HepG2 (cell line): ENCODE measurements around the gene RIMBP3C. TPM values are rescaled to one million over a fixed set of nuclear protein-coding genes. Genes with fewer than 3 reads are reported as not detected.

Experiments
- ATAC-seq: fragments of 200-7000 bp; cut with Tn5 transposase; 3 replicates; pipeline ENCODE4 v1.9.1; 2020; ENCODE audit warnings: mild to moderate bottlenecking, moderate library complexity
- BruUV-seq: library from RNA; stranded (reverse); fragments of 400-500 nt; replicated peaks from 2 replicates; lab custom pipeline; 2021; lab: Mats Ljungman, UMichigan
- CTCF ChIA-PET: fragments of 300-600 bp; formaldehyde crosslinking; extraction: SDS; loops from one replicate; lab custom pipeline; 2021; ENCODE audit warnings: low total read pairs, inconsistent platforms, low intra/inter-chr PET ratio; lab: Yijun Ruan, JAX
- POLR2A ChIA-PET: fragments of 350-600 bp; sonication (Branson Sonifier 250); formaldehyde crosslinking; loops from one replicate; lab custom pipeline; 2020; ENCODE audit warnings: antibody characterized with exemption, inconsistent platforms; lab: Yijun Ruan, JAX
- DNase-seq: peaks from one replicate; pipeline ENCODE4 v3.0.0-alpha.2; 2015; ENCODE audit warnings: low spot score
- FAIRE-seq: peaks from 3 replicates; lab custom pipeline; 2011; peaks lifted over from hg19 to GRCh38; lab: Jason Lieb, UNC
- H2AFZ ChIP-seq: one replicate; pipeline ENCODE4 v1.6.1; 2011; ENCODE audit warnings: low read length, inconsistent platforms
- H3K27ac ChIP-seq: fragments of 300-600 bp; 3 replicates; pipeline ENCODE4 v1.8.0; 2011; ENCODE audit warnings: mixed run types, mild to moderate bottlenecking, mixed read lengths, low read length, inconsistent platforms; ENCODE audit not compliant: insufficient read depth; ENCODE audit errors: extremely low read length
- H3K27me3 ChIP-seq, 2 experiments: fragments of 200-600 bp in 1 of 2; 2 replicates in 1 of 2; 3 replicates in 1 of 2; pipeline versions ENCODE4 v1.6.0 to v1.8.0; 2011; ENCODE audit warnings: low read length in 2 of 2, mild to moderate bottlenecking in 2 of 2, moderate library complexity in 2 of 2, inconsistent platforms in 1 of 2; ENCODE audit not compliant: insufficient read depth in 2 of 2, control insufficient read depth in 1 of 2
- H3K36me3 ChIP-seq, 2 experiments: fragments of 200-600 bp in 1 of 2; replicated peaks in 1 of 2; 2 replicates in 1 of 2; 3 replicates in 1 of 2; pipeline versions ENCODE4 v1.5.1 to v1.8.0; 2011; ENCODE audit warnings: low read length in 2 of 2, inconsistent platforms in 1 of 2; ENCODE audit not compliant: insufficient read depth in 2 of 2, control insufficient read depth in 1 of 2
- H3K4me1 ChIP-seq: 2 replicates; pipeline ENCODE4 v1.5.1; 2012; ENCODE audit warnings: low read length, inconsistent platforms; ENCODE audit not compliant: insufficient read depth
- H3K4me2 ChIP-seq: 2 replicates; pipeline ENCODE4 v1.6.0; 2011; ENCODE audit warnings: low read depth, low read length, inconsistent platforms
- H3K4me3 ChIP-seq, 3 experiments: fragments of 200-600 bp in 1 of 3; sonication (generic), shearing (Covaris generic) in 1 of 3; replicated peaks in 1 of 3; 2 replicates each; pipeline ENCODE4 v1.5.1; 2011 to 2016; ENCODE audit warnings: low read length in 3 of 3, inconsistent platforms in 2 of 3, low read depth in 2 of 3, mild to moderate bottlenecking in 2 of 3, control low read depth in 1 of 3, mixed read lengths in 1 of 3; ENCODE audit not compliant: insufficient read depth in 1 of 3
- H3K79me2 ChIP-seq: one replicate; pipeline ENCODE4 v1.6.1; 2011; ENCODE audit warnings: low read length, inconsistent platforms; ENCODE audit not compliant: insufficient read depth
- H3K9ac ChIP-seq: 2 replicates; pipeline ENCODE4 v1.6.0; 2011; ENCODE audit warnings: mild to moderate bottlenecking, low read depth, low read length, inconsistent platforms; ENCODE audit not compliant: insufficient read depth
- H3K9me3 ChIP-seq: 2 replicates; pipeline ENCODE4 v1.5.1; 2012; ENCODE audit warnings: mild to moderate bottlenecking, low read length
- H4K20me1 ChIP-seq: 2 replicates; pipeline ENCODE4 v1.6.0; 2011; ENCODE audit warnings: inconsistent platforms, mild to moderate bottlenecking, low read length, moderate library complexity; ENCODE audit not compliant: insufficient read depth
- AKAP8 ChIP-seq: sonication (generic); formaldehyde crosslinking; IDR thresholded peaks from 2 replicates; pipeline ENCODE4 v1.5.1; 2020; ENCODE audit warnings: mild to moderate bottlenecking, missing genetic modification reagents
- FOSL1 ChIP-seq: sonication (generic); formaldehyde crosslinking; IDR thresholded peaks from 2 replicates; pipeline ENCODE4 v1.9.0; 2021; ENCODE audit warnings: missing genetic modification reagents, borderline replicate concordance
- GTF2F1 ChIP-seq: fragments of 150-350 bp; IDR thresholded peaks from 2 replicates; pipeline ENCODE4 v1.6.1; 2014; ENCODE audit warnings: low read length
- HNRNPL ChIP-seq: fragments of 200-400 bp; formaldehyde crosslinking; IDR thresholded peaks from 2 replicates; pipeline ENCODE4 v1.6.1; 2017; ENCODE audit warnings: mild to moderate bottlenecking, low read depth, low read length
- MTERF4 ChIP-seq: sonication (generic); formaldehyde crosslinking; IDR thresholded peaks from 2 replicates; pipeline ENCODE4 v1.8.0; 2023; ENCODE audit warnings: mild to moderate bottlenecking, missing genetic modification reagents
- RBAK ChIP-seq: sonication (generic); formaldehyde crosslinking; IDR thresholded peaks from 2 replicates; pipeline ENCODE4 v1.5.1; 2020; ENCODE audit warnings: mild to moderate bottlenecking, missing genetic modification reagents
- RFX3 ChIP-seq: IDR thresholded peaks from 2 replicates; pipeline ENCODE4 v1.6.1; 2016; ENCODE audit warnings: missing biosample characterization, missing genetic modification reagents
- TIGD3 ChIP-seq: sonication (generic); formaldehyde crosslinking; IDR thresholded peaks from 2 replicates; pipeline ENCODE4 v1.5.1; 2020; ENCODE audit warnings: mild to moderate bottlenecking, missing genetic modification reagents, borderline replicate concordance
- ZBTB3 ChIP-seq: sonication (generic); formaldehyde crosslinking; IDR thresholded peaks from 2 replicates; pipeline ENCODE4 v1.4.0; 2020; ENCODE audit warnings: low read depth, mild to moderate bottlenecking, moderate library complexity, missing genetic modification reagents, borderline replicate concordance
- ZNF10 ChIP-seq: sonication (generic); formaldehyde crosslinking; IDR thresholded peaks from 2 replicates; pipeline ENCODE4 v1.4.0; 2020; ENCODE audit warnings: mild to moderate bottlenecking, low read depth, missing genetic modification reagents, borderline replicate concordance
- ZNF251 ChIP-seq: sonication (generic); formaldehyde crosslinking; IDR thresholded peaks from 2 replicates; pipeline ENCODE4 v1.9.0; 2021; ENCODE audit warnings: mild to moderate bottlenecking, missing genetic modification reagents
- ZNF263 ChIP-seq: sonication (generic); formaldehyde crosslinking; IDR thresholded peaks from 2 replicates; pipeline ENCODE4 v1.4.0; 2020; ENCODE audit warnings: missing genetic modification reagents
- ZNF264 ChIP-seq: sonication (generic); formaldehyde crosslinking; IDR thresholded peaks from 2 replicates; pipeline ENCODE4 v1.4.0; 2020; ENCODE audit warnings: missing genetic modification reagents
- ZNF616 ChIP-seq: sonication (generic); formaldehyde crosslinking; IDR thresholded peaks from 2 replicates; pipeline ENCODE4 v1.5.0; 2020; ENCODE audit warnings: low read depth, mild to moderate bottlenecking, missing genetic modification reagents
- WGBS: methylation state at CpG from one replicate; pipeline ENCODE4 v1.1.6; 2017; ENCODE audit warnings: low lambda C conversion rate; 5-methylcytosine and 5-hydroxymethylcytosine counted together
- in situ Hi-C: cut with HindIII; loops from 2 replicates; pipeline ENCODE4 v1.10.0; 2017; ENCODE audit warnings: low pct_unique_long_range_greater_than_20kb; ENCODE audit not compliant: extremely low pct_ligation_motif_present
- intact Hi-C: fragments of 100-400 bp; cut with micrococcal nuclease; formaldehyde crosslinking; loops from one replicate; pipeline ENCODE4 v1.10.0; 2022; ENCODE audit not compliant: unreplicated experiment
- polyA plus RNA-seq, 8 experiments: library from polyadenylated mRNA; depleted of rRNA in 3 of 8; stranded (reverse) in 7 of 8; unstranded in 1 of 8; fragments of >200 nt; fragmentation: Illumina TruSeq in 4 of 8; extraction: Trizol in 4 of 8; gene quantifications; 2 replicates each; pipeline versions ENCODE4 v1.2.1 to v1.2.3, GENCODE V29; 2011 to 2016; ENCODE audit warnings: low read depth in 4 of 8, missing spikeins in 1 of 8, mixed read lengths in 1 of 8; ENCODE audit not compliant: insufficient read depth in 1 of 8
- total RNA-seq, 5 experiments: library from RNA; depleted of rRNA; stranded (reverse); fragments of >200 nt; fragmentation: Illumina TruSeq; extraction: Trizol; gene quantifications; 2 replicates each; pipeline ENCODE4 v1.2.3, GENCODE V29; 2016; ENCODE audit warnings: low read depth in 1 of 5
- TF ChIP-seq, protein P1 (sequence below): sonication (generic); formaldehyde crosslinking; IDR thresholded peaks from 2 replicates; pipeline ENCODE4 v1.4.0; 2020; ENCODE audit warnings: missing genetic modification reagents, low read depth, mild to moderate bottlenecking, borderline replicate concordance
- TF ChIP-seq, protein P2 (sequence below): sonication (generic); formaldehyde crosslinking; IDR thresholded peaks from 2 replicates; pipeline ENCODE4 v1.5.0; 2020; ENCODE audit warnings: mild to moderate bottlenecking, missing genetic modification reagents, moderate library complexity

The RIMBP3C gene
- total and polyA plus RNA-seq, 2 of the 13 experiments (the other 11 are each of a cell fraction or from before 2014, with no cell fraction given) = 0.15 TPM; not detected in 1

DNA sequence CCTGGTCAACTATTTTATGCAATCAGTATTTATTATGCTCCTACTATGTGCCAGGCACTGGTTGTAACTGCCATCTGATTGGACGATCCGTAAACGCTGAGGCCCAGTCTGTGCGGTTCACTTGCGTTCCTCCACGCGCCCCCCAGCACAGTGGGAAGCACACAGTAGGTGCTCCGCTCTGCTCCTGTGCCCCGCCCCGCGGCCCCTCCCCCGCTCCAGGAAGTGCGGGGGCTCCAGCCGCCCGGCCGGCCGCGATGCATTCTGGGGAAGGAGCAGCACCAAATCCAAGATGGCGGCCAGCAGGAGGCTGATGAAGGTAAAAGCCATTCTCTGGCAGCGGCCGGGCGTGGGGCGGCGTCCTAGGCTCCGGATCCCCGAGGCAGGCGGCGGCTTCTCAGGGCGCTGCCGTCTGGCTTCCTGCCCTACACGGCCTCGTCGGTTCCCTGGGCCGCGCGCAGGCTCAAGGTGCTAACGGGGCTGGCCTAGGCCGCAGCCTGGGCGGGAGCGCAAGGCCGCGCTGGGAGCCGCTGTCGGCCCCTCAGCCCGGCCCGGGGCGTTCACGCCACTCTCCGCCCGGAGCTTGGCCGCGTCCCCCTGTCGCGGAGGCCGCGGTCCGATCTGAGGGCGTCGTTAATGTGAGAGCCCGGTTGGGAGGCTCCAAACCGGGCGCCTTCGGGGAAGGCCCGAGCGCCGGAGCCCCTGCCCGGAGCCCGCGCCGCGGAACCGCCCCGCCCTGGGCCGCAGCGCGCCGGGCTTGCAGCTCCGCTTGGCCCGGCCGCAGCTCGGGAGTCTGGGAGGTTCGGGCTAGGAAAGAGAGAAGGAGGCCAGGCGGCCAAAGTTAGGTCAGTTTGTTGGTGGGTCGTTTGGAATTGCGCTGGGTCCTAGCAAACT, 16.4 kb upstream of the RIMBP3C start, which contains the start of gene UBE2L3:
Gene UBE2L3 (plus strand): TSS at position 259 of the 891 bp plus-strand sequence. CDS start 31 bp downstream, at position 290.
- peak; percentile 62 for DNase-seq
- Histone ChIP-seq H3K4me3 (peak within 1 kb of the TSS; percentile 80 to 98 (median 93)), H4K20me1 (peaks cover 47% of the 10 kb centered on the region), H3K79me2 (peaks cover 51% of the 10 kb centered on the region), H3K9ac (peak within 1 kb of the TSS; percentile 99), H2AFZ (no peak within 1 kb of the TSS), H3K27ac (peak within 1 kb of the TSS; percentile 84), H3K36me3 (peaks cover 0 to 7% of the 10 kb centered on the region in 2 experiments; a peak in 2 of 5 replicates), H3K4me1 (peaks cover 57% of the 10 kb centered on the region), H3K4me2 (peak within 1 kb of the TSS; percentile 81), H3K27me3 (no peaks in the 10 kb centered on the region; a peak in 1 of 5 replicates), H3K9me3 (no peaks in the 10 kb centered on the region)
- ATAC-seq = peak; percentile 71
- WGBS = 0% methylated on average over 9 of the region's 85 CpGs
- intact Hi-C loops = no loop called here
- TSS peak; percentile 95 for BruUV-seq
- ChIA-PET CTCF (no interaction called here), POLR2A (interaction anchor here (1.0 to 1.4 kb wide), 4 partner anchors 62 to 111 kb away, joined by 3 to 5 read pairs (median 4); partner anchors contain the start of gene YDJC)
- in situ Hi-C loops = no loop called here
- no peak for FAIRE-seq
- TF ChIP-seq MTERF4 (CRISPR knock-in tag) = peak; percentile 95
- TF ChIP-seq AKAP8 (CRISPR knock-in tag) = no peak
- TF ChIP-seq ZNF264 (CRISPR knock-in tag) = 0 out of 2 replicates have a peak, but pooled peaks have one; percentile 28
- TF ChIP-seq ZNF10 = no peak
- no peak for TF ChIP-seq RFX3 (CRISPR knock-in tag)
- no peak for TF ChIP-seq HNRNPL
- TF ChIP-seq, protein P1, sequence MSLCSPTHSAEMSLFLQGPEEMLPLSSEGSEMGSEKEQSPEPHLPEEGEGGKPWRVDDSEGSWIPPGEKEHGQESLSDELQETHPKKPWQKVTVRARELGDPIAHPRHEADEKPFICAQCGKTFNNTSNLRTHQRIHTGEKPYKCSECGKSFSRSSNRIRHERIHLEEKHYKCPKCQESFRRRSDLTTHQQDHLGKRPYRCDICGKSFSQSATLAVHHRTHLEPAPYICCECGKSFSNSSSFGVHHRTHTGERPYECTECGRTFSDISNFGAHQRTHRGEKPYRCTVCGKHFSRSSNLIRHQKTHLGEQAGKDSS (CRISPR knock-in tag) = peak; percentile 67; the same call in 1 of the 2 replicates
- no peak for TF ChIP-seq ZNF251 (CRISPR knock-in tag)
- no peak for TF ChIP-seq RBAK
- 0 out of 2 replicates have a peak, but pooled peaks have one; percentile 69 for TF ChIP-seq ZNF616
- TF ChIP-seq, protein P2, sequence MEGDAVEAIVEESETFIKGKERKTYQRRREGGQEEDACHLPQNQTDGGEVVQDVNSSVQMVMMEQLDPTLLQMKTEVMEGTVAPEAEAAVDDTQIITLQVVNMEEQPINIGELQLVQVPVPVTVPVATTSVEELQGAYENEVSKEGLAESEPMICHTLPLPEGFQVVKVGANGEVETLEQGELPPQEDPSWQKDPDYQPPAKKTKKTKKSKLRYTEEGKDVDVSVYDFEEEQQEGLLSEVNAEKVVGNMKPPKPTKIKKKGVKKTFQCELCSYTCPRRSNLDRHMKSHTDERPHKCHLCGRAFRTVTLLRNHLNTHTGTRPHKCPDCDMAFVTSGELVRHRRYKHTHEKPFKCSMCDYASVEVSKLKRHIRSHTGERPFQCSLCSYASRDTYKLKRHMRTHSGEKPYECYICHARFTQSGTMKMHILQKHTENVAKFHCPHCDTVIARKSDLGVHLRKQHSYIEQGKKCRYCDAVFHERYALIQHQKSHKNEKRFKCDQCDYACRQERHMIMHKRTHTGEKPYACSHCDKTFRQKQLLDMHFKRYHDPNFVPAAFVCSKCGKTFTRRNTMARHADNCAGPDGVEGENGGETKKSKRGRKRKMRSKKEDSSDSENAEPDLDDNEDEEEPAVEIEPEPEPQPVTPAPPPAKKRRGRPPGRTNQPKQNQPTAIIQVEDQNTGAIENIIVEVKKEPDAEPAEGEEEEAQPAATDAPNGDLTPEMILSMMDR = 0 out of 2 replicates have a peak, but pooled peaks have one; percentile 5
- TF ChIP-seq ZNF263 = peak; percentile 48; the same call in 1 of the 2 replicates
- no peak for TF ChIP-seq FOSL1 (CRISPR knock-in tag)
- TF ChIP-seq TIGD3 (CRISPR knock-in tag) = no peak
- no peak for TF ChIP-seq ZBTB3 (CRISPR knock-in tag)
- TF ChIP-seq GTF2F1 = no peak
